HG03095 (cell line): ENCODE data around the gene MRPL9.

Experiments
- ATAC-seq: cut with Tn5 transposase; IDR thresholded peaks from one replicate; pipeline ENCODE4 v1.9.1; 2021; ENCODE audit warnings: moderate library complexity; ENCODE audit not compliant: unreplicated experiment

MRPL9 gene

DNA sequence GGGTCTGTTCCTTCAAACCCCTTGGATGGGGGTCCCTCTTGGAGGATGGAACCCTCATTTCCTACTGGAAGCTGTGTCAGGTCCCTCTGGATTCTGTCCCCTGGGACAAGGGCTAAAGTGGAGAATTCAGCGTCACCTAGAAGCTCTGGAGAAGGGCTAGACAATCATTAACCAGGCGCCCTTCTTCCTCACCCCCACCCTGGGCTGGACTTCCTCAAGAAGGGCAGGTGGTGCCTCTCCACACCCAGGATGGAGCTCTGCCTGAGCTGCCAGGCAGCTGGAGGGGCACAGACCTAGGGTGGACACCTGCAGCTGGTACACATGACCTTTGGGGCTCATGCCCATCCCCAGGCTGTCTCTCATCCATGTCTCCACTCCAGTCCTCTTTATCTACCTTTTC is 50.3 kb downstream of the MRPL9 start:
- no peak for ATAC-seq

DNA sequence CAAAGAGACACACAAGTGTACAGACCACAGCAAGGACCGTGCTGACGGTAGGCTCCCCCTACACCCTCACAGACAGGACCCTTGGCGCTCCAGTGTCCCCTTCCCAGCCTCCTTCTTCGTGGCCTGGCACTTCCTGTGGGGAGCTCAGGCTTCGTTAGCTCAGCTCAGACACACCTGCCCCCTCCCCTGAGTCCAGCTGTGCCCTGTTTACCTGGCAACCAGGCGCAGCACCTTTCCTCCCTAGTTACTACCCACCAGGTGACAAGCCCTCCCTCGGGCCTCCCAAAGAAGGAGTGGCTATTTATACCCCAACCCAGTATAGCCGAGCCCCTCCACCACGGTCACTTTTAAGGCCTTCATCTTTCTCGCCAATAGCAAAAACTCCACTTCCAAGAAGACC is 51.3 kb downstream of the MRPL9 start:
- no peak for ATAC-seq

DNA sequence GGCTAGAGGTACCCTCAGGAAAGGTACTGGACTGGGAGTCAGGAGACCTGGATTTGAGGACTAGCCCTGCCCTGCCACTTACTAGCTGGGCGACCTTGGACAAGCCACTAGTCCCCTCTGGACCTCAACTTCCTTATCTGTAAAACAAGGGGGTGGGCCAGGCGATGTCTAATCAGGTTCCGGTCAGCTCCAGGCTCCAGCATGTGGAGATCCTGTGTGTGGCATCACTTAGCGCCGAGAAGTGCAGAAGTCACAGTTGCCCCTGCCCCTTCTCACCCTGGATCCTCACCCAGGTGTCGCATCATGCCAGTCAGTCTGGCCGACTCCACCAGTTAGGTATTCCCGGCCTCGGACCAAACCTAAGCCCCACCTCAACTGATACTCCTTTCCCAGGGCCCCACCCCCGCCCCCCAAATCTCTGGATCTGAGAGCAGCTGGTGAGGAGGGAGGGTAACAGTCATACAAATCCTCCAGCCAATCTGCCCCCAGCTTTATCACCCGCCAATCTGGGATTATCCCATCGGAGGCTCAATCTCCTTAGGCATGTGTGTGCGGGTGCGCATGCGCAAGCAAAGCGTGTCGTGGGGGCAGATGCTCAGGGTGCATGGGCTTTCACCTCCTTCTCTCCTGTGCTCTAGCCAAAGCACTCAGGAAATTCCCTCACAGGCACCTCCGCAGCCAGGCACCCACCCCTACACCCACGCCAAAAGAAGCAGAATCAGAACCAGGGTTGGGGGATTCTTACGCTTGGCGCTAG is 52.1 kb downstream of the MRPL9 start:
- ATAC-seq = no peak

DNA sequence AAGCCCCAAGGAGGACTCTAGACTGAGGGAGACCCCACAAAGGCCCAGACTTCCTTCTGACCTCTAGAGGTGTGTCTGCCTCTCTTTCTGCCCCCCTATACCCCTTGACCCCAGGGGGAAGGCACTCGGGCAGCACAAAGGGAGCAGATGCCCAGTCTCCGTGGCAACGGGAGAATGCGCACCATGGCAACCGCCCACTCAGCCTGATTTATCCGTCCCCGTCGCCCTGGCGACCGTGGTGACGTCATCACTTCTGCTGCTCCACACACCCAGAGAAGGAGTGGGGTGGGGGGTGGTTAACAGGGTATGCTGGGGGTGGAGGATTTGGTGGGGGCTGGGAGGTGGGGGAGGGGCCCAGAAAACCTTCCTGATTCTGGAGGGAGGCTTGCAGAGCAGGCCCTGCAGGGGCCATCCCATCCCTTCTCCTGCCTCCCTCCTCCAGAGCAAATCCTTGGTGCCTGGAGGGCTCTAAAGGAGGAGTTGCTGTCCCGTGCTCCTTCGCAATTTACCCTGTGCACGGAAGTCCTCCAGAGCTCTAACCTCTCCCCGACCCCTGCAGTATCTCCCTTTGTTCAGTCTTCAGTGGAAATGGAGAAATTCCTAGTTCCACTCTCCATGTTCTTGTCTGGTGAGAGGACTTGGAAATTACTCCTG is 53.0 kb downstream of the MRPL9 start:
- ATAC-seq = no peak
